ENCODE results near the gene PIP4K2C.

DNA sequence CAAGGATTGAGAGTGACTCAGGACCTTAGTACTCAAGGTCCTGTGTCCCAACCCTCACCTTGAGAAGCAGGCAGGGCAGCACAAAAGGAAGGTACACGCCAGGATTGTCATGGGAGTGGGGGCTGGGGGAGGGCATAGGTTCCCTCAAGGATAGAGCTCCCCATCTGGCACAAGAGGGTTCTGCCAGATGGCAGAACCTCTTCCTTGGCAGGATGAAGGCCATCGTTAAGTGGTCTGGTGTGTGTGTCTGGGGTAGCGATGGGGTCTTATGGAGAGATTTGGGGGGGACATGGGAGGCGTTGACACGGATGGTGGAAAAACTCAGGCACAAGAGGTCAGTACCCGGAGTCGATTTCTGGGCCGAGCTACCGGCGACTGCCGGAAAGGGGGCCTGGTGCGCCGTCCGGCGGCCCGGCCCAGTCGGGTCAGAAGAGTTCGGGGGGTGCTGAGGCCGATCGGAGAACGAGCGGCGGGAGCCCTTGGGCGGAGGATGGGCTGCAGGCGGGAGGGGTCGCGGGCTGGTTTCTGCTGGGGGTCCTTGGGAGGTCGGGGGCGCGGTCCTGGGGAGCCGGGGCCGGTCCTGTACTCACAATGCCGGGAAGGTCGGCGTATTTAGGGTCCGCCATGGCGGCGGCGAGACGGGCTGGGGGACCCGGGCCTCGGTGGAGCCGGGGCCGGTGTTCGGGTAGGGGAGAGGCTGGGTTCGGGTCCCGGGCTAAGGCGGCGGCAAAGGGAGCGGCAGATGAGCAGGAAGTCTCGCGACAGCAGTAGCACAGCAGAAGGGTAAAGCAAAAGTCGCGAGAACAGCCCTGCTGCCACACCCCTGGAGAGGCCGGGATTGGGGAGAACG, 44.3 kb upstream of the PIP4K2C start, which contains the start of gene DCTN2:
- TF ChIP-seq TAF1 (IDR thresholded peaks at IDR 0.05; ENCODE audit: borderline replicate concordance, insufficient read depth, low read length) = no peak
- no peak for TF ChIP-seq REST (IDR thresholded peaks at IDR 0.05; ENCODE audit: insufficient read depth in 1 of 2, low read depth in 2 of 2, low read length in 2 of 2)
- peak; percentile 77 for TF ChIP-seq POLR2AphosphoS5 (IDR thresholded peaks at IDR 0.05; ENCODE audit: low read depth, low read length)
